ENCODE results near the gene EML6. TPM values are rescaled to one million over a fixed set of nuclear protein-coding genes. Genes with fewer than 3 reads are reported as not detected.

Gene EML6
- total RNA-seq, 4 donors from 2014 or later, result 5.9 to 11.0 (median 7.9) TPM

GRCh38 chr2:54947136-54947535, 223.7 kb downstream of the EML6 start:
- no peak for DNase-seq

DNA sequence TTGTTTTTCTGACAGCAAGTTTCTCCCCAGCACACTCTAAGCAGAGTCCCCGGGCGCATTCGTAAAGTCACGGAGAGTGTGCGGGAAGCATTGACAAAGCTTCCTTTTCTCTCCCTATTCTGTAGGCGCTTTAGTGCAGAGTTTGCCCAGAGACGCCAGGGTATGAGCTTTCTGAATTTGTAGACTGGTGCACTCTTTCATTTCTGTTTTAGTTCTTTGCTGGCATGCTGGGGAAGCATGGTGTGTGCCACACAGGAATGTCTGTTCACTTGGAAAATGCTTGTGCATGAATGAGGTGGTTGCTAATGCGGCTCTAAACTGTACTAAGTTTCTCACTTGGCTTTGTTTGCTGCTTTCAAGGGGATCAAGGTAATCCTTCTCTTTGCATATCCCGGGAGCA, 224.2 kb downstream of the EML6 start:
- H3K4me3 ChIP-seq, result no peak overlapping the region
- H3K9me3 ChIP-seq, result no peaks in the 10 kb centered on the region
- no peaks in the 10 kb centered on the region for H3K36me3 ChIP-seq
- H3K27me3 ChIP-seq, result no peaks in the 10 kb centered on the region
- TF ChIP-seq POLR2A (IDR thresholded peaks at IDR 0.05), result no peak
- TF ChIP-seq, protein P1, sequence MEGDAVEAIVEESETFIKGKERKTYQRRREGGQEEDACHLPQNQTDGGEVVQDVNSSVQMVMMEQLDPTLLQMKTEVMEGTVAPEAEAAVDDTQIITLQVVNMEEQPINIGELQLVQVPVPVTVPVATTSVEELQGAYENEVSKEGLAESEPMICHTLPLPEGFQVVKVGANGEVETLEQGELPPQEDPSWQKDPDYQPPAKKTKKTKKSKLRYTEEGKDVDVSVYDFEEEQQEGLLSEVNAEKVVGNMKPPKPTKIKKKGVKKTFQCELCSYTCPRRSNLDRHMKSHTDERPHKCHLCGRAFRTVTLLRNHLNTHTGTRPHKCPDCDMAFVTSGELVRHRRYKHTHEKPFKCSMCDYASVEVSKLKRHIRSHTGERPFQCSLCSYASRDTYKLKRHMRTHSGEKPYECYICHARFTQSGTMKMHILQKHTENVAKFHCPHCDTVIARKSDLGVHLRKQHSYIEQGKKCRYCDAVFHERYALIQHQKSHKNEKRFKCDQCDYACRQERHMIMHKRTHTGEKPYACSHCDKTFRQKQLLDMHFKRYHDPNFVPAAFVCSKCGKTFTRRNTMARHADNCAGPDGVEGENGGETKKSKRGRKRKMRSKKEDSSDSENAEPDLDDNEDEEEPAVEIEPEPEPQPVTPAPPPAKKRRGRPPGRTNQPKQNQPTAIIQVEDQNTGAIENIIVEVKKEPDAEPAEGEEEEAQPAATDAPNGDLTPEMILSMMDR (IDR thresholded peaks at IDR 0.05), result no peak
- H3K4me1 ChIP-seq, result no peaks in the 10 kb centered on the region
- no peak overlapping the region for H3K27ac ChIP-seq
- DNase-seq, result no peak

More at GRCh38 chr2:54947136-54947535, 223.7 kb downstream of the EML6 start:
- no peak overlapping the region for H3K4me3 ChIP-seq
- TF ChIP-seq, protein P1 (IDR thresholded peaks at IDR 0.05), result no peak
- TF ChIP-seq POLR2A (IDR thresholded peaks at IDR 0.05), result no peak
- no peaks in the 10 kb centered on the region for H3K27me3 ChIP-seq
- H3K36me3 ChIP-seq, result no peaks in the 10 kb centered on the region
- H3K27ac ChIP-seq, result no peak overlapping the region
- H3K9me3 ChIP-seq, result no peaks in the 10 kb centered on the region
- H3K4me1 ChIP-seq, result no peaks in the 10 kb centered on the region

DNA sequence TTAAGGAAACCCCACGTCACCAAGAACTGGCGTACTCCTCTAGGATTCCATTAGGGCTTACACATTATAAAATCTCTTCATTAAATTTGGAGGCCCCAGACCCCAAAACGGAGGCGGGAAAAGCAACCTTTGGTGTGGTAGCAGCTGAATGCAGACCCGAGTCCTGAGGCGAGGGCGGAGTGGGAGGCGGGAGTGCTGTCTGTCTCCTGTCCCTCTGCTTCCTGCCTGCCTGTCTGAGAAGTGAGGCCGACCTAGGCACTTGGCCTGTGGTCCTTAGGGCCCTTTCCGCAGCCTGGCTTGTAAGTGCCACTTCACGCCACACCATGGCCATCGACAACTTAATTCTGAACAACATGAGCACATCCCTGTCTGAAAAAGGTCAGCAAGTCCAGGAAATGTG, 224.7 kb downstream of the EML6 start:
- no peak for DNase-seq
- no peaks in the 10 kb centered on the region for H3K27me3 ChIP-seq
- H3K4me1 ChIP-seq, result no peaks in the 10 kb centered on the region
- no peaks in the 10 kb centered on the region for H3K36me3 ChIP-seq
- H3K27ac ChIP-seq, result no peak overlapping the region
- TF ChIP-seq POLR2A (IDR thresholded peaks at IDR 0.05), result no peak
- TF ChIP-seq, protein P1 (IDR thresholded peaks at IDR 0.05), result no peak
- H3K4me3 ChIP-seq, result no peak overlapping the region
- H3K9me3 ChIP-seq, result no peaks in the 10 kb centered on the region

DNA sequence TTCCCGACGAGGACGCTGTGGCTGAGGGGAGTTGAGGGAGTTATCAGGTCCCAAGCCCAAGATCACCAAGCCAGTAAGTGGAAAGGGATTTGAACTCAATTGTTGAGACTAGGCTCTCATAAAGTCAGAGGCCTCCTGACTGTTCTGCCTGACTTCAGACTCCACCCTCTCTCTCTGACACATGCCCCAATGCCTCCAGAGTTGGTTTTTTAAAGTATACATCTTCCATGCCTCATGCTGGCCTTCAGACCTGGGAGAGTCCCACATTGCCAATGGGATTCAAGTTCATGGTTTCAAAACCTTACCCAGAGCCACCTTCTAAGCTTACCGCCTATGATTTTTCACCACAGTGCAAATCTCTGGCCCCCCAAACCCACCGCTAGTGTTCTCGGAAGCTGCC, 226.0 kb downstream of the EML6 start:
- Histone ChIP-seq H3K9me3 (no peaks in the 10 kb centered on the region), H3K4me3 (no peak overlapping the region), H3K4me1 (no peaks in the 10 kb centered on the region), H3K27ac (no peak overlapping the region), H3K27me3 (no peaks in the 10 kb centered on the region), H3K36me3 (no peaks in the 10 kb centered on the region)
- DNase-seq, result no peak
- TF ChIP-seq POLR2A (IDR thresholded peaks at IDR 0.05), result no peak
- TF ChIP-seq, protein P1 (IDR thresholded peaks at IDR 0.05), result no peak

DNA sequence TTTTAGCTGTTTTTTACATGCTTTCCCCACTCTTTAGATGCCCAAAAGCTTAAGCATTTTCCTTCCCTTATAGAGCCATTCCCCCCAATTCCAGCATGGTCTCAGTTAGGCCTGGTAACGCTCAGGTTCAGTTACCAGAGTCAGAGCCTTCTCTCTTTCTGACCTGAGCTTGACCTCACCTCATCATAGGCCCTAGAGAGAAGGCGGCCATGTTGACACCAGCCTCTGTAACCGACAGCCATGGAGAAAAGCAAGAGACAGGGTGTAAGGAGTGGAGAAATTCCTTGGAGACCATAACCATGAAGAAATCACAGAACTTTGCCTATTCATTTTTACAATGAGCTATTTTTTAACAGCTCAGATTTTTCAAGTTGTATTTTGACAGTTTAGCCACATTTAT, 227.3 kb downstream of the EML6 start:
- Histone ChIP-seq H3K36me3 (no peaks in the 10 kb centered on the region), H3K4me3 (no peak overlapping the region), H3K9me3 (no peaks in the 10 kb centered on the region), H3K27me3 (no peaks in the 10 kb centered on the region), H3K27ac (no peak overlapping the region), H3K4me1 (no peaks in the 10 kb centered on the region)
- DNase-seq, result no peak
- TF ChIP-seq POLR2A (IDR thresholded peaks at IDR 0.05), result no peak
- TF ChIP-seq, protein P1 (IDR thresholded peaks at IDR 0.05), result no peak

- Histone ChIP-seq H3K27me3 (no peaks in the 10 kb centered on the region), H3K4me3 (no peak overlapping the region), H3K36me3 (no peaks in the 10 kb centered on the region), H3K9me3 (no peaks in the 10 kb centered on the region), H3K4me1 (no peaks in the 10 kb centered on the region), H3K27ac (no peak overlapping the region)
- no peak for DNase-seq
- TF ChIP-seq, protein P1 (IDR thresholded peaks at IDR 0.05), result no peak
- no peak for TF ChIP-seq POLR2A (IDR thresholded peaks at IDR 0.05)
Observed at GRCh38 chr2:54952425-54952824, 229.0 kb downstream of the EML6 start.

Measured in Peyer's patch (tissue), 4 donors.